SIG-M5 treated with dmso at 0.1 percent for 504 hours (cell line): Measurements from ENCODE around the gene DHRS7B.
A peak's percentile ranks its signal among the peaks of the same experiment; 100 is the strongest.

Experiments used
- DNase-seq: peaks from one replicate; lab custom pipeline; 2025; ENCODE audit not compliant: unreplicated experiment; lab: John Stamatoyannopoulos, UW

The DHRS7B gene

GRCh38 chr17:21149621-21150020 is 22.9 kb downstream of the DHRS7B start:
- DNase-seq = peak; percentile 88

DNA sequence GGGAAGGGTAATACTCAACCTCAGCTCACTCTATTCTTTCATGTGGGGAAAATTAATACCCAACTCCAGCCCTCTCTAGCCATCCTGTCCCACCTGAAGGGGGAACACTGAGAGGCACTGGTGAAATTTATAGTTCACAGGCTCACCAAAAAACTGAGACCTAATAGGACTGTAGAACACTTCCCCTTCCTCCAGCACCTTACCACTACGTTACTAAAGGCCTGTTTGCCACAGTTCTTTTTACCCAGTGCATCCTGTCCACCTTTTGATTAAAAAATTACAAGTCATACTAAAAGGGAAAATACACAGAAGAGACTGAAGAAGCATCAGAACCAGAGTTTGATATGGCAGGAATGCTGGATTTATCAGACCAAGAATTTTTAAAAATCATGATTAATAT is 26.0 kb downstream of the DHRS7B start:
- peak; percentile 15 for DNase-seq

- DNase-seq = no peak
These were observed 31.0 kb downstream of the DHRS7B start for GRCh38 chr17:21157586-21158370.

DNA sequence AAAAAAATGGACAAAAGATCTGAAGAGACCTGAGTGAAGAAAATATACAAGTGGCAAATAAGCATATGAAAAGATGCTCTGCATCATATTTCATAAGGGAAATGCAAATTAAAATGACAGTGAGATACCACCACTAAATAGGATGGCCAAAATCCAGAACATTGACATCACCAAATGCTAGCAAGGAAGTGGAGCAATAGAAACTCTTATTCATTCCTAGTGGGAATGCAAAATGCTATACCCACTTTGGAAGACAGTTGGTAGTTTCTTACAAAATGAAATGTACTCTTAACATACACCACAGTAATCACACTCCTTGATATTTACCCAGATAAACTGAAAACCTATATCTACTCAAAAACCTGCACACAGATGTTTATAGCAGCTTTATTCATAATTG is 33.6 kb downstream of the DHRS7B start:
- DNase-seq = no peak

DNA sequence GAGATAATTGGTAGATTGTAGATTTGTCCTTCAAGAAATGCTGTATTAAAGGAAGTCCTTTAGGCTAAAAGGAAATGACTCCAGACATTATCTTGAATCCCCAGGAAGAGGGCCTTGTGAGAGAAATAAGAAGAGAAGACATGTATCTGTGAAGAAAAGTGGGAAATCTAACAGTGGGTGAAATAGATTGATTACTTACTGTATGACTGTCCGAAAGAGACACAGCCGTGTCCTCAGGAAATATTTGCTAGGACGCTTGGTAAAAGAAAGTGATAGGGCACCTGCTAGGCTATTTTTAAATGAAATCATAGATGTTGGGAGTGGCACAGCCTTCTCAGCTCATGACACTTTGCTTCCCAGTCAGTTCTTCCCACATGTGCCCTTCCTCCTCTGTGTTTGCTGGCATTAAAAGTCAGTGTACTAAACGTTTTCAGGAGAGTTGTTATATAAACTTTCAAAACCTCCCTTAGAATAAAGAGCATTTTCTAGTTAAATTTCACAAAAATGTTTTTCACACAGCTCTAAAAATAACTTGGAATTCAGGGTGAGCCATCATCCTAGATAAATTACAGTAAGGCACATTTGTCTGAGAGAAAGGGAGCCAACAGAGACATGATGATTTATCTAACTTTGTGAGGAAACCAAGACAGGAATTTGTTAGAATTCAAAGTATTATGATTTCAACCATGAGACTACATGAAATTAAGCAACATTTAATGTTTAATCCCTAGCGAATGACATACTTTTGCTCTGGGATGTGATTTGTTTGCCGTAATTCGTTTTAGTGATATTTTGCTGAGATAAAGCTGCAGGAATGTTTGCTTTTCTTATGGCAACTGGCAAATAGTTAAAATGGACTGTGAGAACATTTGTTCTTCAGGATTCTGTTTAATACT is 35.0 kb downstream of the DHRS7B start:
- no peak for DNase-seq

DNA sequence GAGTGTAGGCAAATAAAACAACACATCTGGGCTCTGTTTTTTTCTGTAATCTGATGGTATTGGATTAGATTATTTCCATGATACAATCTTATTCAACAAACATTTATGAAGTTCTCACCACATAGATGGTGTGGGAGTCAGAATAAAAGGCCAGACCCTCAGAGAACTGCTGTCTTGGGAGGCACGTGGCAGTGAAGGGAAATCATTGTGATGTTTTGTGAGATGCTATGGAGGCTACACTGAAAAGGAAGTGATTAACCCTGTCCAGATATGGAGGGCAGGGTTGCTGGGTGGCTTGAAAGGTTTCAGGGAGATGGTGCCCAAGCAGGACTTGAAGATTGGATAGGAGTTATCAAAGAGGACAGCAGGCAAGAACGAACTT is 35.6 kb downstream of the DHRS7B start:
- DNase-seq = no peak

GRCh38 chr17:21163101-21163500 is 36.3 kb downstream of the DHRS7B start:
- DNase-seq = no peak

DNA sequence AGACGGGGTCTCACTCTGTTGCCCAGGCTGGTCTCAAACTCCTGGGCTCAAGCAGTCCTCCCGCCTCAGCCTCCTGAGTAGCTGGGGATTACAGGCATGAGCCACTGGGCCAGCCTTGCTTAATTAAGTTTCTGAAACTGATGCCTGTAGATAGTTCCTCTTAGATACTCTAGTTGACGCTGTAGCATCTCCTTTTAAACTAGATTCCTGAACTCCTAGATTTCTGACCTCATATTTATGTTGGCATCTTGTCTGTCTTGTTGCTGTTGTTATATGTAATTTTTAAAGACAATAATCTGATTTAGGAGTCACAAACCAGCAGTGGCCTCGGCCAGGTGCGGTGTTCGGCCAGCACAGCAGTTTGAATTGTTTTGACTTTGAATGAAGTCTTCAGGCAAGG is 37.5 kb downstream of the DHRS7B start:
- DNase-seq = peak; percentile 50

DNA sequence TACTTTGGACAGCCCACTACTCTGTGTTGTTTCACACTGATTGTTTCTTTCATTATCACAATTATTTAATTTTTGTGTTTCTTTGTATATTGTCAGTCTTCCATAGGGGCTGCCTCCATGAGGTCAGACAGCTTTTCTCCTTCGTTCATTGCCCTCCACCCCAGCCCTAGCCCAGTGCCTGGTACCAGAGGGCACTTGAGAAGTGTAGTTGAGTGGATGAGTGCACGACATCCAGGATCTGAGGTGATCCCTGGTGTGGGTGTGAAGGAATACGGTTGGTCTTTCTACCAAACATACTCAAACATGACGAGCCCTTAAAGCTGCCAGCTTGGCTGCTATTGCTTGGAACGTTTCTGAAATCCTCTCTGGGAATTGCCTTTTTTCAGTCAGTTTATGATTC is 37.9 kb downstream of the DHRS7B start:
- no peak for DNase-seq

DNA sequence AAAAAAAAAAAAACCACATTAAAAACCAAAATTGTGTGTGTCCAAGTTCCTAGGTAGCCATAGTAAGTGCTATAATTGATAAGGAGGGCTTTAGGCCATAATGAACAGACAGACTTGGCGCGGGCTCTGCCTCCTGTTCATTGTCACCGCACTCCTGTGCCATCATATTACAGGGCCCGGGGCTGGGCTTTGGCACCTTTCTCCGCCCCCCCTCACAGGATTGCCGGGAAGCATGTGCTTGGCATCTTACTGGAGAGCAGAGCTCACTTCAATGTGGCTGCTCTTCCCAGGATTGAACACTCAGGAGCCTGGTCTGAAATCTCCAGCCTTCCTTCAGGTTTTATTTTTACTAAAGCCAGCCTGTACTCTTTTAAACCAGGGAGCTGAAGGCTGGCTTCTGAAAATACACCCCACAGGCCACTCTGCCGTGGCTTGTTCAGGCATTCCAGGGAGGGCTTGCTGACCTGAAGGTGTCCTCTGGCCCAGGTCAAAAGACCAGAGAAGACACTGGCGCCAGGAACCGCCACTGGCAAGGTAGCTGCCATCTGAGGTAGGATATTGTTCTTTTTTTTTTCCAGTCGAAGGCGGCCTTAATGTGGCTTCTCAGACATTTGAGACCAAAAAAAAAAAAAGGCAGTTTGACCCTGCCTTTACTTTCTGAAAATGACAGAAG is 39.3 kb downstream of the DHRS7B start:
- no peak for DNase-seq

- DNase-seq = no peak
These were observed 39.9 kb downstream of the DHRS7B start for GRCh38 chr17:21166595-21167210.

- DNase-seq = no peak
These were observed 40.5 kb downstream of the DHRS7B start for GRCh38 chr17:21167303-21167702.

DNA sequence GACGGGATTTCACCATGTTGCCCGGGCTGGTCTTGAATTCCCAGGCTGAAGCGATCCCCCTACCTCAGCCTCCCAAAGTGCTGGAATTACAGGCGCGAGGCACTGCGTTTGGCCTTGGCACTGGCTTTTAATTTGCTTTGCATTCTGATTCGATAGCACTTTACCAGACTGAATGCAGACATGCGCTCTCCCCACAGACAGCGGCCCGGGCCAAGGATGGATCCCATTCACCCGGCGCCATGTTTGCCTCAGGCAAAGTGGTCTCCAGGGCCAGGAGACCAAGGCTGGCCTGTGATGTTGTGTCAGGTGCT is 41.7 kb downstream of the DHRS7B start:
- DNase-seq = no peak

- DNase-seq = no peak
These were observed 42.7 kb downstream of the DHRS7B start for GRCh38 chr17:21169496-21169895.

DNA sequence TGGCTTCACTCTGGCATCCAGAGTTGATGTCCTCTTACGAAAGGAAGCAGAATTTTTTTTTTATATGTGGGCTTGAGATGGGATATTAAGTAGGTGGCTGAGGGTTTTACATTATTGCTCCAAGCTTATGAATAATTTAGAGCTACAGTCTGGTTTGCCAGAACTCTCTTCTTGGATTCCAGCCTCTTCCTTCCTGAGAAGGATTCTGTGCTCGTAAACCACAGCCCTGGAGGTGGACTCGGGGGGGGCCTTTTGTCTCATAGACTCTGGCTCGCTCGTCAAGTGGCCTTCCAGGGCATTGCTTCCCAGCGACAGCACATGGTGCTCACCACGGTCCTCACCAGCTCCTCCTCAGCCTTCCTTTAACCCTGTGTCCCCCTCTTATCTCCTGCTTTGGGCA is 44.0 kb downstream of the DHRS7B start:
- DNase-seq = no peak

- DNase-seq = no peak
These were observed 44.7 kb downstream of the DHRS7B start for GRCh38 chr17:21171309-21171922.

DNA sequence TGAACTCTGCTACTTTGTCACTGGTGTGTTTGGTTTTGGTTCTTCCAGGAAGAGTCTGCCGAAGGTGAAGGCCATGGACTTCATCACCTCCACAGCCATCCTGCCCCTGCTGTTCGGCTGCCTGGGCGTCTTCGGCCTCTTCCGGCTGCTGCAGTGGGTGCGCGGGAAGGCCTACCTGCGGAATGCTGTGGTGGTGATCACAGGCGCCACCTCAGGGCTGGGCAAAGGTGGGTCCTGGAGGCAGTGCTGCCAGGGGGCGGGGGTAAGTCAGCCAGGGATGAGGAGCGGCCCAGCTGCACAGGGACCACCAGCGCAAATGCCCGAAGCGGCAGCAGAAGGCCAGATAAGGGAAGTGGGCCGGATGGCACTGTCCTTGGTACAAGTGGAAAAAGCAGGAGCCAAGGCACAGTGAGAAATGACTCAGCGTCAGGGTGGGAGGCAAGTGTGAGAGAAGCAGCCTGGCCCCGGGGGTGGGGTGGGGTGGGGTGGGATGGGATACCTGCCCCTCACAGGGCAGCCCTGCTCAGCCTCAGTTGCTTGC is 45.3 kb downstream of the DHRS7B start:
- DNase-seq = no peak

GRCh38 chr17:21172846-21173245 is 46.1 kb downstream of the DHRS7B start:
- no peak for DNase-seq

DNA sequence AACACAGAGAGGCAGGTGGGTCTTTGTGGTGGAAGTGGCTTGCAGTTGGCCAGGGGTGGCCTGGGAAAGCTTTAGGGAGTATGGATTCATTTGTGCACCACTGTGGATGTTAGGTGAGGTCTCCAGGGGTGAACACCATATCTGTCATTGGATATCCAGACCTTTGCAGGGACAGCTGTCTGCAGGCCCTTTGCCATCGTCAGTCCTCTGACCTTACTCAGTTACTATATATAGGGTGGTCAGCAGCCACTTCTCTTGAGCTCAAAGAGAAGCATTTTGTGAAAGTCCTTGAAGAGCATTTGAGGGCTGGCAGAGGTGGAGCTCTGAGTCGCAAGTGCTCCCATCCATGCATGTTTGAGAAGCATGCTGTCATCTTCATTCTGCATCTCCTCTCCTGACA is 46.8 kb downstream of the DHRS7B start:
- DNase-seq = no peak

DNA sequence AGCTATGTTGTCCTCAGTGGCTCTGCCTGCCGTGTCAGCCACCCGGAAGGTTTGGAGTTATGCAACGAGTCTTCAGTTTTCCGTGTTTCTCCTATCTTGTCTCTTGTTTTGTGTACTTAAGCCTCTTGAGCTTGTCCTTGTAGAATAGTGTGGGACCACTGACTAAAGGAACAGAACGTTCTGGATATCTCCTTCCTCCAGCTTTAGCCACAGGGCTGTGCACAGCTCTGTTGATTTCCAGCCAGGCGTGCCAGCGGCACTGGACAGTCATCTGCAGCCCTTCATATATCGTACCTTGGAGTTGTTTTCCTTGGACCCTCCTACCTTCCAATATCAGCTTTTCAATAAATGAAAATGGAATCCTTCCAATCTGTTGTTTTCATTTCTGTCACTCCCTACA is 47.4 kb downstream of the DHRS7B start:
- DNase-seq = no peak

GRCh38 chr17:21174713-21175112 is 47.9 kb downstream of the DHRS7B start:
- no peak for DNase-seq
